OCI-LY3 (cell line): ENCODE measurements around the gene OR52I2.
A peak's percentile ranks its signal among the peaks of the same experiment; 100 is the strongest.

Source experiments
- H2AFZ ChIP-seq: fragments of 200-600, 300-600 bp; shearing (Covaris generic); 2 replicates; pipeline ENCODE4 v1.6.0; 2014; ENCODE audit warnings: antibody characterized with exemption, low read depth, low read length
- H3K27ac ChIP-seq: fragments of 200-600, 300-600 bp; sonication (generic); 2 replicates; pipeline ENCODE4 v1.5.1; 2014; ENCODE audit warnings: mild to moderate bottlenecking, low read length, moderate library complexity, mixed read lengths
- H3K27me3 ChIP-seq: fragments of 200-600, 300-600 bp; sonication (generic); 2 replicates; pipeline ENCODE4 v1.6.1; 2014; ENCODE audit warnings: low read depth, low read length, mixed read lengths
- H3K36me3 ChIP-seq: fragments of 200-600, 300-600 bp; sonication (generic); replicated peaks from 2 replicates; pipeline ENCODE3; 2014; ENCODE audit warnings: low read depth, low read length, mixed read lengths
- H3K4me1 ChIP-seq: fragments of 300-600, 200-600 bp; sonication (generic); 2 replicates; pipeline ENCODE4 v1.6.1; 2014; ENCODE audit warnings: low read length, mixed read lengths
- H3K4me2 ChIP-seq: fragments of 200-600, 300-600 bp; sonication (generic); 2 replicates; pipeline ENCODE4 v1.6.1; 2014; ENCODE audit warnings: low read length, mixed read lengths
- H3K4me3 ChIP-seq: fragments of 300-600, 200-600 bp; sonication (generic); 2 replicates; pipeline ENCODE4 v1.5.1; 2014; ENCODE audit warnings: antibody characterized with exemption, mild to moderate bottlenecking, low read length, moderate library complexity
- H3K79me2 ChIP-seq: fragments of 300-600, 200-600 bp; shearing (Covaris generic); 2 replicates; pipeline ENCODE4 v1.6.1; 2014; ENCODE audit warnings: mild to moderate bottlenecking, low read length, mixed read lengths
- H3K9ac ChIP-seq: fragments of 300-600, 200-600 bp; shearing (Covaris generic); 2 replicates; pipeline ENCODE4 v1.6.0; 2014; ENCODE audit warnings: mild to moderate bottlenecking, low read length, moderate library complexity
- H3K9me3 ChIP-seq: fragments of 200-600, 300-600 bp; shearing (Covaris generic); 2 replicates; pipeline ENCODE4 v1.6.1; 2014; ENCODE audit warnings: low read length, mixed read lengths; ENCODE audit not compliant: insufficient read depth
- H4K20me1 ChIP-seq: fragments of 200-600, 300-600 bp; sonication (generic); 2 replicates; pipeline ENCODE4 v1.6.1; 2016; ENCODE audit warnings: low read length, mixed read lengths; ENCODE audit not compliant: insufficient read depth
- CTCF ChIP-seq: fragments of 200-600, 300-600 bp; sonication (generic); IDR thresholded peaks from 2 replicates; pipeline ENCODE4 v1.5.1; 2014; ENCODE audit warnings: antibody characterized with exemption, low read length, low read depth
- EZH2phosphoT487 ChIP-seq: fragments of 200-600 bp; shearing (Covaris generic); IDR thresholded peaks from 2 replicates; pipeline ENCODE4 v1.6.1; 2018; ENCODE audit warnings: antibody characterized with exemption, mixed run types, low read depth

OR52I2 gene

GRCh38 chr11:4636962-4637661, 55.6 kb downstream of the OR52I2 start, which contains the start of gene OR51D1:
Gene OR51D1, plus strand, starts transcription at chr11:4637477. Its CDS starts 2,314 bp downstream, at chr11:4639791.
- peak within 1 kb of the TSS; percentile 71 for H3K4me3 ChIP-seq
- H3K4me2 ChIP-seq: peak within 1 kb of the TSS; percentile 91

GRCh38 chr11:4637662-4638047, 56.1 kb downstream of the OR52I2 start:
- Histone ChIP-seq H3K36me3 (no peaks in the 10 kb centered on the region), H3K27ac (no peak overlapping the region), H3K79me2 (no peaks in the 10 kb centered on the region), H3K9me3 (no peaks in the 10 kb centered on the region), H3K4me3 (peak overlapping the region; percentile 71), H4K20me1 (no peaks in the 10 kb centered on the region), H3K4me1 (peaks cover 4% of the 10 kb centered on the region), H3K4me2 (peak overlapping the region; percentile 91; the same call in 1 of the 2 replicates), H3K27me3 (0 out of 2 replicates have a peak, but pooled peaks cover 5% of the 10 kb centered on the region), H3K9ac (no peak overlapping the region), H2AFZ (peak overlapping the region; percentile 86; the same call in 1 of the 2 replicates)
- TF ChIP-seq EZH2phosphoT487 (no peak), CTCF (no peak)

More at GRCh38 chr11:4636962-4637661, 55.6 kb downstream of the OR52I2 start, which contains the start of gene OR51D1:
- Histone ChIP-seq H4K20me1 (no peaks in the 10 kb centered on the region), H3K9me3 (no peaks in the 10 kb centered on the region), H3K27ac (no peak within 1 kb of the TSS), H2AFZ (peak within 1 kb of the TSS; percentile 86), H3K79me2 (no peaks in the 10 kb centered on the region), H3K9ac (peak within 1 kb of the TSS; percentile 45), H3K27me3 (0 out of 2 replicates have a peak, but pooled peaks cover 5% of the 10 kb centered on the region), H3K4me1 (peaks cover 4% of the 10 kb centered on the region), H3K36me3 (no peaks in the 10 kb centered on the region)
- TF ChIP-seq EZH2phosphoT487 (no peak), CTCF (peak; percentile 86)

GRCh38 chr11:4639931-4640330, 58.4 kb downstream of the OR52I2 start:
- TF ChIP-seq EZH2phosphoT487 (no peak), CTCF (no peak)
- no peaks in the 10 kb centered on the region for H4K20me1 ChIP-seq
- H3K4me1 ChIP-seq: peaks cover 4% of the 10 kb centered on the region
- H3K4me2 ChIP-seq: no peak overlapping the region
- H3K9me3 ChIP-seq: no peaks in the 10 kb centered on the region
- no peak overlapping the region for H2AFZ ChIP-seq
- 0 out of 2 replicates have a peak, but pooled peaks cover 9% of the 10 kb centered on the region for H3K27me3 ChIP-seq
- H3K36me3 ChIP-seq: no peaks in the 10 kb centered on the region
- H3K4me3 ChIP-seq: no peak overlapping the region
- no peak overlapping the region for H3K27ac ChIP-seq
- no peaks in the 10 kb centered on the region for H3K79me2 ChIP-seq
- no peak overlapping the region for H3K9ac ChIP-seq

GRCh38 chr11:4641501-4641900, 60.0 kb downstream of the OR52I2 start:
- no peak overlapping the region for H2AFZ ChIP-seq
- H3K4me1 ChIP-seq: peaks cover 4% of the 10 kb centered on the region
- no peaks in the 10 kb centered on the region for H3K36me3 ChIP-seq
- H3K4me3 ChIP-seq: no peak overlapping the region
- H3K9me3 ChIP-seq: no peaks in the 10 kb centered on the region
- H3K4me2 ChIP-seq: no peak overlapping the region
- TF ChIP-seq EZH2phosphoT487 (no peak), CTCF (no peak)
- no peaks in the 10 kb centered on the region for H3K79me2 ChIP-seq
- H4K20me1 ChIP-seq: no peaks in the 10 kb centered on the region
- 0 out of 2 replicates have a peak, but pooled peaks cover 5% of the 10 kb centered on the region for H3K27me3 ChIP-seq
- no peak overlapping the region for H3K9ac ChIP-seq
- no peak overlapping the region for H3K27ac ChIP-seq
